Endothelial cell of umbilical vein (primary cell): ENCODE data around the gene CERS5. TPM values are rescaled to one million over a fixed set of nuclear protein-coding genes. Genes with fewer than 3 reads are reported as not detected.

Experiments
- BruUV-seq: library from RNA; stranded (reverse); fragments of 400-500 nt; replicated peaks from 2 replicates; lab custom pipeline; 2021; lab: Mats Ljungman, UMichigan
- CTCF ChIA-PET: fragments of 300-600, 350-600 bp; sonication (Branson Sonifier 250); formaldehyde crosslinking; loops from one replicate; lab custom pipeline; 2021; ENCODE audit warnings: antibody characterized with exemption, inconsistent platforms; lab: Charles Lee
- POLR2A ChIA-PET: fragments of 300-600, 350-600 bp; sonication (Branson Sonifier 250); formaldehyde crosslinking; loops from one replicate; lab custom pipeline; 2021; ENCODE audit warnings: antibody characterized with exemption, inconsistent platforms; lab: Charles Lee
- DNase-seq: peaks from one replicate; pipeline ENCODE4 v3.0.0-alpha.2; 2011; ENCODE audit warnings: low read depth, low spot score
- FAIRE-seq: peaks from 2 replicates; lab custom pipeline; 2011; peaks lifted over from hg19 to GRCh38; lab: Jason Lieb, UNC
- H2AFZ ChIP-seq: 2 replicates; pipeline ENCODE4 v1.6.0; 2012; ENCODE audit warnings: low read depth, low read length, control low read depth, inconsistent platforms
- H3K27ac ChIP-seq: 2 replicates; pipeline ENCODE4 v1.5.1; 2011; ENCODE audit warnings: low read depth, mild to moderate bottlenecking, control low read depth, low read length, moderate library complexity; ENCODE audit not compliant: insufficient read depth
- H3K27me3 ChIP-seq, 2 experiments: 2 replicates each; pipeline versions ENCODE4 v1.6.0 to v1.6.1; 2011; ENCODE audit warnings: low read length in 2 of 2, mixed read lengths in 1 of 2; ENCODE audit not compliant: control insufficient read depth in 2 of 2, insufficient read depth in 2 of 2
- H3K36me3 ChIP-seq, 2 experiments: 2 replicates in 1 of 2; 3 replicates in 1 of 2; pipeline ENCODE4 v1.5.1; 2011; ENCODE audit warnings: low read length in 2 of 2, mild to moderate bottlenecking in 1 of 2, moderate library complexity in 1 of 2; ENCODE audit not compliant: control insufficient read depth in 2 of 2, insufficient read depth in 2 of 2; ENCODE audit errors: extremely low read depth in 1 of 2
- H3K4me1 ChIP-seq: 3 replicates; pipeline ENCODE4 v1.5.1; 2011; ENCODE audit warnings: mild to moderate bottlenecking, low read length; ENCODE audit not compliant: control insufficient read depth, insufficient read depth; ENCODE audit errors: extremely low read depth
- H3K4me2 ChIP-seq: 2 replicates; pipeline ENCODE4 v1.6.1; 2011; ENCODE audit warnings: low read length, control low read depth, mixed read lengths; ENCODE audit not compliant: insufficient read depth
- H3K4me3 ChIP-seq, 3 experiments: fragments of 200-600 bp in 1 of 3; sonication (generic), shearing (Covaris generic) in 1 of 3; replicated peaks in 1 of 3; 2 replicates each; pipeline ENCODE4 v1.5.1; 2011 to 2016; ENCODE audit warnings: control low read depth in 3 of 3, low read length in 3 of 3, mild to moderate bottlenecking in 2 of 3, inconsistent platforms in 1 of 3, low read depth in 1 of 3, moderate library complexity in 1 of 3; ENCODE audit not compliant: insufficient read depth in 1 of 3
- H3K79me2 ChIP-seq: 2 replicates; pipeline ENCODE4 v1.6.0; 2012; ENCODE audit warnings: low read length, inconsistent platforms; ENCODE audit not compliant: control insufficient read depth, insufficient read depth
- H3K9ac ChIP-seq: replicated peaks from 2 replicates; pipeline ENCODE3; 2011; ENCODE audit warnings: low read length, control low read depth; ENCODE audit not compliant: insufficient read depth; ENCODE audit errors: extremely low read depth
- H3K9me1 ChIP-seq: replicated peaks from 3 replicates; pipeline ENCODE4 v1.6.0; 2011; ENCODE audit warnings: mild to moderate bottlenecking, low read length; ENCODE audit not compliant: control insufficient read depth, insufficient read depth; ENCODE audit errors: extremely low read depth
- H3K9me3 ChIP-seq: replicated peaks from 2 replicates; pipeline ENCODE4 v1.5.1; 2012; ENCODE audit warnings: low read length, inconsistent platforms; ENCODE audit not compliant: control insufficient read depth, insufficient read depth
- H4K20me1 ChIP-seq: replicated peaks from 2 replicates; pipeline ENCODE3; 2011; ENCODE audit warnings: mild to moderate bottlenecking, low read length; ENCODE audit not compliant: control insufficient read depth, insufficient read depth; ENCODE audit errors: extremely low read depth
- EZH2 ChIP-seq: IDR thresholded peaks from 2 replicates; pipeline ENCODE4 v1.6.1; 2012; ENCODE audit warnings: borderline replicate concordance, low read depth, mild to moderate bottlenecking, moderate library complexity, low read length, inconsistent platforms; ENCODE audit not compliant: severe bottlenecking
- FOS ChIP-seq: IDR thresholded peaks from 2 replicates; pipeline ENCODE4 v1.6.1; 2011; ENCODE audit warnings: mild to moderate bottlenecking, low read length, moderate library complexity, borderline replicate concordance; ENCODE audit not compliant: insufficient read depth
- GATA2 ChIP-seq: IDR thresholded peaks from 2 replicates; pipeline ENCODE4 v1.7.0; 2011; ENCODE audit warnings: low read depth, mild to moderate bottlenecking, moderate library complexity, mixed read lengths, low read length; ENCODE audit not compliant: insufficient read length, insufficient read depth
- JUN ChIP-seq: IDR thresholded peaks from 2 replicates; pipeline ENCODE4 v1.6.1; 2011; ENCODE audit warnings: borderline replicate concordance, low read depth; ENCODE audit not compliant: insufficient read length, insufficient read depth
- MYC ChIP-seq: IDR thresholded peaks from one replicate; pipeline ENCODE4 v1.6.1; 2011; ENCODE audit warnings: mild to moderate bottlenecking, low read depth, low read length
- POLR2A ChIP-seq: IDR thresholded peaks from 2 replicates; pipeline ENCODE4 v1.6.1; 2012; ENCODE audit warnings: low read depth, mild to moderate bottlenecking, control low read depth, low read length
- POLR2AphosphoS5 ChIP-seq: IDR thresholded peaks from 2 replicates; pipeline ENCODE4 v1.6.1; 2012; ENCODE audit warnings: low read depth, mild to moderate bottlenecking, control low read depth, low read length, moderate library complexity; ENCODE audit not compliant: insufficient read depth
- dilution Hi-C: fragments of 300-500 bp; cut with MboI; formaldehyde crosslinking; loops from one replicate; pipeline ENCODE4 v1.15.0; 2019; ENCODE audit warnings: low sequenced_read_pairs; ENCODE audit not compliant: extremely low pct_ligation_motif_present
- intact Hi-C: fragments of 100-400 bp; cut with micrococcal nuclease; formaldehyde crosslinking; loops from one replicate; pipeline ENCODE4 v1.10.0; 2022
- polyA plus RNA-seq, 4 experiments: library from polyadenylated mRNA; depleted of rRNA in 3 of 4; stranded (reverse) in 3 of 4; unstranded in 1 of 4; fragments of >200 nt; gene quantifications; 2 replicates each; pipeline versions ENCODE4 v1.2.1 to v1.2.3, GENCODE V29; 2011 to 2012; ENCODE audit warnings: missing spikeins in 1 of 4
- total RNA-seq: library from RNA; stranded (reverse); gene quantifications from 2 replicates; pipeline ENCODE4 v1.2.3, GENCODE V29; 2021
- TF ChIP-seq, protein P1 (sequence below): IDR thresholded peaks from 2 replicates; pipeline ENCODE4 v1.6.1; 2011; ENCODE audit not compliant: insufficient read depth, insufficient read length
- TF ChIP-seq, protein P2 (sequence below), 2 donors: IDR thresholded peaks; 1 replicate in 1 of 2; 2 replicates in 1 of 2; pipeline ENCODE4 v1.5.1; 2011; ENCODE audit warnings: low read length in 2 of 2, mild to moderate bottlenecking in 2 of 2, moderate library complexity in 2 of 2, control low read depth in 1 of 2, inconsistent platforms in 1 of 2, low read depth in 1 of 2; ENCODE audit not compliant: insufficient read depth in 1 of 2; ENCODE audit errors: extremely low read depth in 1 of 2

Gene CERS5
- total and polyA plus RNA-seq, 2 donors (not counting 3 experiments of a cell fraction or from before 2014, with no cell fraction given), result 60.4 to 108 TPM

DNA sequence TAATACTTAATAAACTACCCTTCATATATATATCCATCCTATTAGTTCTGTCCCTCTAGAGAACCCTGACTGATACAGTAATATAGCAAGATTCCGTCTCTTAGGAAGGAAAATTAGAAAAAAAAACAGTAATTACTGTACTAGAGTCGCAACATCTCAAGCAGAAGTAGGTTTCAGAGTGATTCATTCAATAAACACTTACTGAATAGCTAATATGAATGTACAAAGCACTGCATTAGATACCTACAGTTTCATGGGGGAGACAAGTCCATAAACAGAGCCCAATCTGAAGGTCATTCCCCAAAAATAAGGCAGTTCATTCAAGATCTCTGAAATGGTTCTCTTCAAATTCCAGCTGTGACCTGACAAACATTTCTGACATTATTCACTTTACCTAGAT, 9.9 kb downstream of the CERS5 start:
- H3K36me3 ChIP-seq, result no peaks in the 10 kb centered on the region
- no peak for FAIRE-seq
- BruUV-seq, result no TSS peak
- no peaks in the 10 kb centered on the region for H3K9me3 ChIP-seq
- no peak overlapping the region for H3K9ac ChIP-seq
- no peaks in the 10 kb centered on the region for H4K20me1 ChIP-seq
- ChIA-PET POLR2A (no interaction called here), CTCF (interaction anchor here (0.9 to 1.8 kb wide), 4 partner anchors 10 to 72 kb away, joined by 3 to 9 read pairs (median 6); partner anchors contain the start of gene SMARCD1)
- no peaks in the 10 kb centered on the region for H3K27me3 ChIP-seq
- H3K4me1 ChIP-seq, result no peaks in the 10 kb centered on the region
- H3K9me1 ChIP-seq, result no peaks in the 10 kb centered on the region
- intact Hi-C loops (no loop called here), dilution Hi-C loops (no loop called here)
- H3K4me2 ChIP-seq, result no peak overlapping the region
- H3K4me3 ChIP-seq, result no peak overlapping the region
- no peak overlapping the region for H3K27ac ChIP-seq
- peaks cover 41% of the 10 kb centered on the region for H3K79me2 ChIP-seq
- TF ChIP-seq GATA2, result no peak
- TF ChIP-seq MYC, result no peak
- TF ChIP-seq, protein P1, sequence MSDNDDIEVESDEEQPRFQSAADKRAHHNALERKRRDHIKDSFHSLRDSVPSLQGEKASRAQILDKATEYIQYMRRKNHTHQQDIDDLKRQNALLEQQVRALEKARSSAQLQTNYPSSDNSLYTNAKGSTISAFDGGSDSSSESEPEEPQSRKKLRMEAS, result no peak
- no peak for TF ChIP-seq FOS
- no peak for TF ChIP-seq POLR2A
- no peak for TF ChIP-seq EZH2
- no peak for TF ChIP-seq POLR2AphosphoS5
- TF ChIP-seq JUN, result no peak
- TF ChIP-seq, protein P2, sequence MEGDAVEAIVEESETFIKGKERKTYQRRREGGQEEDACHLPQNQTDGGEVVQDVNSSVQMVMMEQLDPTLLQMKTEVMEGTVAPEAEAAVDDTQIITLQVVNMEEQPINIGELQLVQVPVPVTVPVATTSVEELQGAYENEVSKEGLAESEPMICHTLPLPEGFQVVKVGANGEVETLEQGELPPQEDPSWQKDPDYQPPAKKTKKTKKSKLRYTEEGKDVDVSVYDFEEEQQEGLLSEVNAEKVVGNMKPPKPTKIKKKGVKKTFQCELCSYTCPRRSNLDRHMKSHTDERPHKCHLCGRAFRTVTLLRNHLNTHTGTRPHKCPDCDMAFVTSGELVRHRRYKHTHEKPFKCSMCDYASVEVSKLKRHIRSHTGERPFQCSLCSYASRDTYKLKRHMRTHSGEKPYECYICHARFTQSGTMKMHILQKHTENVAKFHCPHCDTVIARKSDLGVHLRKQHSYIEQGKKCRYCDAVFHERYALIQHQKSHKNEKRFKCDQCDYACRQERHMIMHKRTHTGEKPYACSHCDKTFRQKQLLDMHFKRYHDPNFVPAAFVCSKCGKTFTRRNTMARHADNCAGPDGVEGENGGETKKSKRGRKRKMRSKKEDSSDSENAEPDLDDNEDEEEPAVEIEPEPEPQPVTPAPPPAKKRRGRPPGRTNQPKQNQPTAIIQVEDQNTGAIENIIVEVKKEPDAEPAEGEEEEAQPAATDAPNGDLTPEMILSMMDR (IDR thresholded peaks at IDR 0.05; ENCODE audit: extremely low read depth in 1 of 2, insufficient read depth in 1 of 2, low read depth in 1 of 2, low read length in 2 of 2), result no peak
- H2AFZ ChIP-seq, result no peak overlapping the region
- DNase-seq, result no peak
